NCI-H2107 treated with DMSO at 0.1 percent for 48 hours (cell line): ENCODE results near the gene ADGRG6.

Experiments
- DNase-seq: peaks from one replicate; lab custom pipeline; 2025; ENCODE audit not compliant: unreplicated experiment; lab: John Stamatoyannopoulos, UW

Gene ADGRG6

DNA sequence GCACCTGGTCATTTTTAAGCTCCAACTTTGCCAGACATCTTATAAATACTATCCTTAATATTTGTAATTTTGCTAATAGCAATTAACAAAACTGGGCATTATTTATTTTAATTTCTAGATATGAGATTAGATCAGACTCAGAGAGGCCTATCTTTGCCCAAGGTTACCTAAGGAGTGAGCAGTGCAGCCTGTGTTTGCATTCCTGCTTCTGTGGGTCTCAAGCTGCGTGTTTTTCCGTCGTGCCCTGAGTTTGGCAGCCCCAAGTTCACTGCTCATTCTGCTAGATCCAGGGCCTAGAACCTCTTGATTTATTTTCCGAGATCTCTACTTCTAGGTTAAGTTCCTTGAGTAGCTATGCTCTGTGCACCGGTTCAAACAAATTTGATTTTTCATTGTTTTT is 11.0 kb upstream of the ADGRG6 start:
- DNase-seq: no peak

DNA sequence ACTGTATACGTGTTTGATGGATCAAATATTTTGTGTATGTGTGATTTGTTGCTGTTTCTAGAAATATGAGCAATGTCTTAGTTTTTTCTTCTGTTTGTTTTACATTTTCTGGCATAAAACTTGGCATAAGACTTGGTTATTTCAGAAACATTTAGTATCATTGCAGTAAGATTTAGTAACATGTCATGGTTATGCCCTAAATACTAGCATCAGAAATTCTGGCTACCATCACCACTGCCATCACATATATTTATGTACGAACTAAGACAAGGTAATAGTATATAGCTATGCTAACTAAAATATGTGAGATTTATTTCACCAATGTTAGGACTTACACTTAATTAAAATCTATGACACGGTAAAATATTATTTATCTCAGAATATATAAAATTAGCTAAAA is 10.3 kb upstream of the ADGRG6 start:
- DNase-seq: no peak

DNA sequence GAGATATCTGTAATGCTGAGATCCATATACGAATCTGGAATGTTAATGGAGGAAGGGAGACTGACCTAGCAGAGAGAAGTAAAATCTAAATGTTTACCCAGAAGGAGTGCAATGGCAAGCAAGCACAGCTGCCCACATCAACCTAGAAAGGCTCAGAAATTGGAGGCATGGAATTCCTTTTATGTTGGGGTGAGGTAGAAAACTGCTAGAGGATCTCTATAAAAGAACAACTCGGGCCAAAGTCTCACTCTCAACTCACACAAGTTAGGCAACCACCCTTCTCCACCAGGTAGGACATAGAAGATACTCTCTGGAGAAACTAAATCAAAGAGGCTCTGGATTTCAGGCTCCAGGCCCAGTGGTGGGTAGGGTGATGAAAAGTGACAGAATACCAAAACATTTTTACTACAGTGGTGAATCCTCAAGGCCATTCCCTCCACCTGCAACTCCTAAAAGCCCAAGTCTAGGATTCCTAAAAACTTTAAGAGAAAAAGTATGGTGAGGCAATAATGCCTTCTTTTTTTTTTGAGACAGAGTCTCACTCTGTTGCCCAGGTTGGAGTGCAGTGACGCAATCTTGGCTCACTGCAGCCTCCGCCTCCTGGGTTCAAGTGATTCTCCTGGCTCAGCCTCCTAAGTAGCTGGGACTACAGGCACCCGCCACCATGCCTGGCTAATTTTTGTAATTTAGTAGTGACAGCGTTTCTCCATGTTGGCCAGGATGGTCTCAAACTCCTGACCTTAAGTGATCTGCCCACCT is 9.5 kb upstream of the ADGRG6 start:
- no peak for DNase-seq

DNA sequence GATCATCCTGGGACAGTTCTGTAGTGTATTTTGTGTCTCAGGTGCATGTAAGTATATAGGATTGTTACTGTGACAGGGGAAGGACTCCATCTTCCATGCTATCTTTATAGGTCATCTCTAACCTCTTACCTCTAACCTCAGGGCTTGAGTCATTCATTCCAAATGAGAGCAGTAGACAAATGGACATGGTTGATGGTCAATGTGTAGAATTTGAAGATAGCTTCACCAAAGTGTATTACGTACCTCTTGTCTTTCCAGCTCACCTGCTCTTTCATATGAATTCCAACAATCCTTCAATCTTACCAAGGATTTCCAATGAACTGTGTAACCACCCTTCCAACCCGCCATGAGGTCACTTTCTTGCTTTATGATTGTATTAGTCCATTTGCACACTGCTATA is 8.7 kb upstream of the ADGRG6 start:
- DNase-seq: no peak

DNA sequence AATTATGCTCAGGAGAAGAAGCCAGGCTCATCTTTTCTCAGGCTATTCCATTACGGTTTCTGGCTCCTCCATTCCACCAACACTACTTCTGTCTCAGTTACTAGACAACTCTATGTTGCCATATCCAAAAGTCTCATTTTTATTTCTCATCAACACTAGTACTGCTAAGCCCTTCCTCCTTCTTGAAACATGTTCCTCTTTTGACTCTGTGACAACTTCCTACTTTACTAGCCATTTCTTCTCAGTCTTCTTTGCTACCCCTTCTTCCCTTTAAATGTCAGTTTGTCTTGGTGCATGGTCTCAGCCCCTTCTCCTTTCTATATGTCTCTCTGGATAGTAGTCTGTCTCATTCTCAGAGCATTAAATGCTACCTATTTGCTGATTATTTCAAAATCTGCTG is 7.1 kb upstream of the ADGRG6 start:
- no peak for DNase-seq

DNA sequence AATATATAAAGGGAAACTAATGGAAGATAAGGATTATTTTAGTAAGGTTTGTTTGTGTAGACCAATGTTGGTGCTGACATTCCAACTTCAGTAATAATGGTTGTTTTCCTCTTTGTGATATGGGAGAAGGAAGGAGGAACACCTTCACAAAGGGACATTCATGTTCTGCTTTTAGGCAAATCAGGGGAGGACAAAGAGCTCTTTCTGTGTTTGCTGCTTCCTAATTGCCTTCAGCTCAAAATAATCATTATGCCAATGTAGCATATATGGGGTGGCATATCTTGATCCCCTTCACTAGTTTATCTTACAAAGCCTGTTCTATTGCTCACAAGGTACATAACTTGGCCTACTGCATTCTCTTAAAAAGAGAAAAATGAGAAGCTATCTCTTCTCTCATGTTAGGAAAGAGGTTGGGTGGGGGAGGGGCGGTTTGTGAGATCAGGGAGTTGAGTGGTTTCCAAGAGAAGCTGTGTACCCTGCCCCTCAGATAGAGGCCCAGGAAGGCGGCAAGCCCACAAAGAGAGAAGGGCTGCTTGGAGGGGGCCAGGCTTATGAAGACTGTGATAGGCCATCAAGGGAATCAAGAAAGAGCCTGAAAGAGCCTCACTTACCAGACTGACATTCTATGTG is 4.7 kb upstream of the ADGRG6 start:
- DNase-seq: no peak

DNA sequence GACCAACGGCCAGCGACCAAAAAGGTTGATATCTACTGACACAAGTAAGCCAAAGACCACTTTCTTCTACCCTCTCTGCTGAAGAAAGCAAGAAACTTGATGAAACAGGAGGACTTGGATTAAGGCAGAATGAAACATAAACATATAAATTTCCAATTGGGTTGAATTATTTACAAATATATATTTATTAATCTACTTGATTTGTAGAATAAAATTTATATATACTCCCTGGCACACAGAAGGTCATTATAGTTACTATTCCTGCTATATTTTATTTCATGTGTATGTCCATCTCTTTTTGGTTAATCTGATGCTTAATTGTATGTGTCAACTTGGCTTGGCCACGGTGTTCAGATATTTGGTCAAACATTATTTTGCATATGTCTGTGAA is 4.2 kb upstream of the ADGRG6 start:
- no peak for DNase-seq

DNA sequence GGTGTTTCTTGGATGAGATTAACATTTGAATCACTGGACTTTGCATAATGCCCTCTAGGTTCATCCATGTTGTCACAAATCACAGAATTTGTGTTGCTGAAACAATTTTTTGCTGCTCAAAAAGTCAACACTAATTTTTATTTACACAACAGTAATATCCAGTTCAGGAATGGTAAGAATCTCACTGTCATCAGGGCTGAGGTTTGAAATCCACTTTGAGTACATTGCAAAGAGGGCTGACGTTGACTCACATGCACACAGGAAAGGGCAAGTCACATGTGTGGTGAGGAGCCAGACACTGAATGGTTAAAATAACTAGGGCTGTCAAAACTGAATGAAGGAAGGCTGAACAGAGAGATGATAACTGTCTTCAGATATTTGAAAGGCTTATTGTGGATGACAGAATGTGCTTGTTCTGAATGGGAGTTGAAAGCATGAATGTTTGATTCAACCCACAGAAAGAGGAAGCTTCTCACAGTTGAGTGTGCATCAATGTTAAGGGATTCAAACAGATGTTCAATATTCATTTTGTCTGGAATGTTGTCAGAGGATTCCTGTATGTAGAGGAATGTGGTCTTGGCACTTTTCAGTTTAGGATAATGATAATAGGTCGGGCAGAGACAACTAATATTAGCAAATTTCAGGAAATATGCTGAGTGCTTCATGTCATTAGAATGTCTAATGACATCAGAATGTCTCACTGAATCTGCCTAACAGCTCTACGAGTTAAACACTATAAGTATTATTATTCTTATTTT is 3.6 kb upstream of the ADGRG6 start:
- no peak for DNase-seq

DNA sequence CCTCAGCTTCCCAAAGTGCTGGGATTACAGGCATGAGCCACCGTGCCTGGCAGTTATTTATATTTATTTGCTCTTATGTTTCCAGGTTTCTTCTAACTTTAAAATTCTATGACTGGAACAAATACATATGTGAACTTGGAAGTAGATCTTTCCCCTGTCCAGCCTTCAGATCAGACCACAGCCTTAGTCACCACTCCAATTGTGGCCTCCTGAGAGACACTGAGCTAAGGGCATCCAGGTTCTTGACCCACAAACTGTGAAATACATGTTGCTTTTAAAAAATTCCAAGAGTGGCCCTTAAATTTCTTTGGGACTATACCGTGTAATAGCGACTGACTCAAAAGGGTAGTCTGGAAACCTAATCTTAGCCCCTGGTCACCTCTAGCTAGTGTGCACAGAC is 1.5 kb upstream of the ADGRG6 start:
- no peak for DNase-seq

DNA sequence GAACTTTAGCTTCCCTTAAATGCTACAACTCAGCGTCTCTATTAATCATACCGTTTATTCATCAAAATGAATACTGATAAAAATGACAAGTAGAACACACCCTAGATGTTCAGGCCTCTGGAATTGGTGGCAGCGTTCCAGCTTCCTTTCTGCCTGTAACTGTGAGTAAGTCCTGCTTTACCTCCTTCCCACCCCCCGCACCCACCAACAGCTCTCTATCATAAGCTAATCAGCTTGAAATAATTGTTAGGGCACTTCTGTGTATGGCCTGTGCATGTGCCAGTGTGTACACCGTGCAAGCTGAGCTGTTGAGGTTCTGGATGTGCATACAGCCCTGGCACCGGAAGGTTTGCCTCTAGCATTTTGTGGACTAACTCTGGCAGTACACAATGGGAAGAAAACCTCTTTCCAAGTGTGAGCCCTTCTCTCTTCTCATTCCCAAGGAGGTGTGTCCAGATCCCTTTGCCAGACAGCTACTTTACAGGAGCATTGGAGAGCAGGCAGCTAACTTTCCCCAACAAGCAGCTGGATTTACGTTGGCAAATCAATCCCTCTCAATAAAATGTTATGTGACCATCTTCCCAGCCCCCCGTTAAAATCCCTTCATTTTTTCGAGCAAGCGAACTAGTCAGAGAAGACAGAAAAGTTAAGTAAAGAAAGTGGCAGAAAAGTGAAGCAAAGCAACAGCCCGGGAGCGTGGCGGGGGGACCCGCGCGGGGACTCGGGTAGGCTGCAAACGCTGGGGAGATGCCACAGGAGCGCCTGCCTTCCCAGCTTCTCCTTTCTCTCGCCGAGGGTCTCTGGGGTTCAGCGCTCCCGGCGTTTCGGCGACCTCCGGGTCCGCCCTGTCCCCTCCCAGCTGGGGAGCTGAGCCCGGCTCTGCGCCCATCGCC is 803 bp upstream of the ADGRG6 start:
- DNase-seq: no peak

DNA sequence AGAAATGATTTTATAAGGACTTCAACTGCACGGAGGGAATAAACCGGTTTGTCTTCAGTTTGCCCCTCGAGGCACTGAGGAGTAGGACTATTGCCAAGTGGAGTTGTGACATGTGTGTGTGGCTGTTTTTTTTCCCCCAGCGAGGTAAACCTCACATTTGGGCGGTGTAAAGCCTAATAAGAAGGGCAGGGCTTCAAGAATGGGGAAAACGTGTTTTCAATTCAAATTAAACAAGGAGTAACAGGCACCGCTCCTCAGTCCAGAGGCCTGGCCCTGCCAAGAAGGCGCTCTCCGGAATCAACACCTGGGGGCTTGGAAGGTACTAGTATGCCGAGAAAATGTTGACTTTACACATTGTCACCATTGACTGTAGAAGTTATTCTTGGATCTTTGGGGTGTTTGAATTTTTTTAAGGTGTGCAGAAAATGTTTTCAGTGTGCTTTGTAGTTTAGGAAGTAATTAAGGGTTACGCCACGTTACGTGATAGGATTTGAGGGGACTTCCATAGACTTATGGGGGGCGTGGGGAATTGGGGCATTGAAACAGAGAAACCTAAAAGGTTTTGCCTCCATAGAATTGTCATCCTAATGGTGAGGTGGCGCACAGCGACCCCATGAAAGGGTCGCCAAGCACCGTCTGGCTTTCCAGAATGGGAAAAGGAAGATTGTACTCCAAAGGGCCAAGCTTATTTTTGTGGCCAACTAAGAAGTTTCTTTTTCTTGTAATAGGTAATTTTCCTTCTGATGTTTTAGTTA is 791 bp downstream of the ADGRG6 start:
- DNase-seq: no peak

DNA sequence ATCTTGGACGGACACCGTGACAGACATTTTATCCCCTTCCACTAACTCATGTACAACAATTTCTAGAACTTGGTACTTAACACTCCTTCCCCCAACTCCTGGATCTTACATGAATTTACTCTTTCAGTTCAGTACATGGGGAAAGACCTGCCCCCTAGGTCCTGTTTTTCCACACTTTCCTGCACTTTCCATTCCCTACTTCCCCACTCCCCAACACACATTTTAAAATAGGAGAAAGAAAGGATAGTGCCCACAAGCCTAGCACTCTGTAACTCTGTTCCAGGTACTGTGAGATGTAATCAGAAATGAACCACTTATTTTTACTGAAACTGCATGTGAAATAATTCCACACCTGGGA is 1.3 kb downstream of the ADGRG6 start:
- DNase-seq: no peak

DNA sequence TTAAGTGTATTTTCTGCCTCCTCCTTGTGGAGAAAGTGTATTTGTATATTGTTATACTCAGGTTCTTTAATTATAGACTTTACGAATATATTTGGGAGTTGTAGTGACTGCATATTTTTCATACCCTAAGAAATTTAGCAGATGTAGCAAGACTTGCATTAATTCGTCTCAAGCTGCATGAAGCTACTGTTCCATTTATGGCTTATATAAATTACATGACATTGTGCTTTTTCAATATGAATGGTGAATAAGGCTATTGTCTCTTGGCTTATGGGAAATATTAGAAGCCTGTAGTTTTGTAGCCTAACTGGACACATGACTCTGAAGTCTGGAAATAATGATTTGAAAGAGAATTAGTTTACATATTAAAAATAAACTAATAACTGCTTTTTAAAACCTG is 2.4 kb downstream of the ADGRG6 start:
- DNase-seq: no peak

DNA sequence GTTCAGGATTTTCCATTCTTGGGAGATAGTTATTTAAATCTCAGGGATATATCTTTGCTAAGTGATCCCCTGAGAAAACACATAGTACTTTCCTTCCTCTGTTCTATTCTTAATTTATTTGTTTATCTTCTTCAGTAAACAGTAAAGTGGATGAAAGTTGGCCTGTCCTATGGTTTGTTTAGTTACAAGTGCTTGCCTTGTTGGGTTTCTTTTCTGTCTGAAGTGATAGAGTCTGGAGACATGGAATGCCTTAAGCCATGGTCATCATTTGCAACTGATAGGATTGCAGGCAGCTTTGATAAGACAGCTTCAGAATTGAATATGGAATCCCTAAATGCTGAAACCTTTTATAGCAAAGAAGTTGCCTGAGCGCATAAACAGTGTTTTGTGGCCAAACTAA is 4.9 kb downstream of the ADGRG6 start:
- no peak for DNase-seq

DNA sequence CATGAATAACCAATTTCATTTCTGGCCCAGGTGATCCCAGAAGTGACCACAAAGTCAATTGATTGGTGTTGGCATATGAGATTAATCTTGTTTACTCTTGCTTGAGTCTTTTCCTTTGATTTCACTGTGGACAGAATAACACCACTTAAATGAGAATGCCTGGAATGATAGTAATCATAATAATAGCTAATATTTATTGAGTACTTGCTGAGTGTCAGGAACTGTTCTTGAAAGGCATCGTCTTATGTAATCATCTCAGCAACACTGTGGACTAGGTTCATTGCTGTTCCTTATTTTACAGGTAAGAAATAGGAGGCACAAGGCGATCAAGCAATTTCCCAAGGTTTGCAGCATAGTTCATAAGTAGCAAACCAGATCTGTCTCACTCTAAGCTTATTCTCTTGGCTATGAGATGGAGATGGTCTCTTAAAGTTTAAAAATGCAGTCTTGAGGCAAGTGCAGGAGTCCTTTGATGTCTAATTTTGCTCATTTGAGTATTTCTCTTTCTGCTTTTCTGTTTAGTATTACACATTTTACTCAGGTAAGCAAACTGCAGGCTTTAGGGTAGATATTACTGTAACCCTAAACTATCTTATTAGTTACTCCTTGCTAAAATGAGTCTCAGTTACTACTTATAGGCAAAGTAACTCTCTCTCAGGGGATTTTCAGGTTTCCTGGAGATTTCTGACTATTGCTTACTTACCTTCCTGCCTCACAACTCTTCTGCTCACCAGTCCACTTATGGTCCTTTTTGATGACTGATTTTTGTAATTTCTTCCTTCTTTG is 6.3 kb downstream of the ADGRG6 start:
- no peak for DNase-seq

DNA sequence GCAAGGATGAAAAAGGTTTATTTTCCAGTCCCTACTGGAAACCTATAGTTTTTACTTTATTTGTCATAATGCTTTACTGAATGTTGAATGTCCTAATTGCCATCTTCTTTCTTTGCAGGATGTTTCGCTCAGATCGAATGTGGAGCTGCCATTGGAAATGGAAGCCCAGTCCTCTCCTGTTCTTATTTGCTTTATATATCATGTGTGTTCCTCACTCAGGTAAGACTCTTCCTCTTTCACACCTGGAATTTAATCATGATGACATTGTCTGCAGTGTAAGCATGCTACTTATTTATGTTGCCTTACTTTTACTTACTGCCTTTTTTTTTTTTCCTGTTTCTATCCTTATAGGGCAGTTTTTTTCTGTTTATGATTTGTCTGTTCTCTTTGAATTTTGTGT is 7.6 kb downstream of the ADGRG6 start:
- no peak for DNase-seq

DNA sequence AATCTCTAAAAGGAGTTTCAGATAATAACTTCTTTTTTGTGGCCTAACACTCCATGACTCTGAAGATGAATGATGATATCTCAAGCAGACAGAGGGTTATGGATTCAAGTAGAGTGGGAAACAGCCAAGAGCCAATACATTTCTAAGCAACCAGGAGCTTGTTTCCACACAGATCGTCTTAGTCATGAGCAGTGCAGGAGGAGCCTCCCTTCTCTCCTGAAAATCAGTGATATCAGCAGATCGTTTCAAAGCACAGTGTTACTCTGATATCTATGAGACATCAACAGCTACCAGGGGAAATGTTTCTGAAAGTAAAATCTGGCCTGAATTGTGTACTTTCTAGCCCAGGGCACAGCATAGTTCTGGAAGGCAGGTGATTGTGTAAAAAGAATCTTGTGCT is 11.5 kb downstream of the ADGRG6 start:
- DNase-seq: no peak

DNA sequence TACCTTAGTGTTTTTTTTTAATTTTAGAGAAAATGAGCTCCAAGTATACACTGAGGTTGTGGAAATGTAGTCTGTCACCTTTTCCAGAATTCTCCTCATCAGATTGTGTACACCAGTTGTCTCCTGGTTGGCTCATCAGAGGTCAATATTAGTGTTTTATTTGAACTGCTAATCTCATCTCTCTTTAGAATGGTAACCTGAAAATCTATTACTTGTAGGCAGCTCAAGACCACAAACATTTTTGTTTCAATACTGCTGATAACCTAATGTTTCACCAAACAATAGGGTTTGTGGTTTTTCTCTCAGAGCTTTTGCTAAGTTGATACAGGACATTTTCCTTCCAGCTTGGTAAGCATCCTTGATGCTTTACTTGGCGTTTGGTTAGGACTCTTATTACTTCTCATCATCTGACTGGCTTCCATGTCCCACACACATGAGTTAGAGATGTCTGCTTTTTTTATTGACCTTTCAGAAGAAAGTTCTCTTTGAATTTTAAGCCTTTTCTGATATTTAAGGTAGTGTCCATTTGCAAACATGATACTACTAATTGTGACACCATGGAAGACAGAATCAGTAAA is 15.1 kb downstream of the ADGRG6 start:
- no peak for DNase-seq

DNA sequence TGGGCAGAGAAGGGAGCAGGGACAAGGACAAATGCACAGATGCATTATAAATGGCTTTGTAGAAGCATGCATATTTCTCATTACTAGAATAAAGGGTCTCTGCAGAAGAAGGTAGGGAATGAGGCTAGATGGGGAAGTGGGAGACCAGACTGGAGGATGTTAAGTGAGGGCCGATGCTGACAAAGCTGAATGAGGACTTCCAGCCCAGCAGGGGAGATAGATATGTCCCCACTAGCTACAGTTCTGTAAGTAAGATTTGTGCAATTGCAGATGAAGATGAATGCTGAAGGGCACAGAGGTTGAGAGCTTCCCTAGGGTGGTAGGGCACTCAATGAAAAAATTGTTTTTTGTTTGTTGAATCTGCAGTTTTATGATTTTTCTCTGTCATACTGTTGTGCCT is 16.9 kb downstream of the ADGRG6 start:
- no peak for DNase-seq

DNA sequence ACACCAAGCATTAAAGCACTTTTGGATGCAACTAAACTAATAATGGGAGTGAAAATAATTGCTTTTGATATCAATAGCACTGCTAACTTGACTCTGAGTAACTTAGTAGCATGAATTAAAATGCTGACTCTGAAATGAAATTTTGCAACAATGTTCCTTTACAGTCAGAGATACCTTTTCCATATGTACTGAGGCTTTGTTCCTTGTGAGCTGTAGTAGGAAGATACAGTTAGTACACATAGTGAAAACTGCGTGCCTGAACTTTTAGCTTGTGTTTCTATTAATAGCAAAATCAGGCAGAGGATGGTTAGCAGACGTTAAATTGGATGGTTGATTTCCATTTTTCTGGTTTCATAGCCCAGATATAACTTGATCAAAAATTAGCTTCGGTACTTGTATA is 18.6 kb downstream of the ADGRG6 start:
- DNase-seq: no peak
